HG02885 (cell line): Measurements from ENCODE around the gene FRK.

Experiments used
- ATAC-seq: cut with Tn5 transposase; IDR thresholded peaks from one replicate; pipeline ENCODE4 v1.9.1; 2021; ENCODE audit warnings: mild to moderate bottlenecking; ENCODE audit not compliant: unreplicated experiment, poor library complexity

The FRK gene

DNA sequence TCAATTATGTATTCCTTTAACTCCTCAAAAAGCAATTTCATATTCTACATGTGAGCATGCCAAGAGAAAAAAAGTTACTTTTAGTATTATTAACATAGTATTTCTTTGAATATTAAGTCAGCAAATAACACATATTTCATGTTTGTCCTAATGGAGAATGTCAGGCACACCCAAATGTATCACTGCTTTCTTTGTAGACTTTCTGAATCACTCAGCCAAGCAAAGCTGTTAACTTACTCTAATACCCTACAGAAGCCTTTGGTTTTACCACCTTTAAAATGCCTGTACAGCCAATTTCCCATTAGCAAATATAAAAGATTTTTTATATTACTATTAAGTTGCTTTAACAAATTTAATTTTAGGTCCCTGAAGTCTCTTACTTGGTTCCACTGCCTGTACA is 23.8 kb downstream of the FRK start:
- ATAC-seq = no peak

DNA sequence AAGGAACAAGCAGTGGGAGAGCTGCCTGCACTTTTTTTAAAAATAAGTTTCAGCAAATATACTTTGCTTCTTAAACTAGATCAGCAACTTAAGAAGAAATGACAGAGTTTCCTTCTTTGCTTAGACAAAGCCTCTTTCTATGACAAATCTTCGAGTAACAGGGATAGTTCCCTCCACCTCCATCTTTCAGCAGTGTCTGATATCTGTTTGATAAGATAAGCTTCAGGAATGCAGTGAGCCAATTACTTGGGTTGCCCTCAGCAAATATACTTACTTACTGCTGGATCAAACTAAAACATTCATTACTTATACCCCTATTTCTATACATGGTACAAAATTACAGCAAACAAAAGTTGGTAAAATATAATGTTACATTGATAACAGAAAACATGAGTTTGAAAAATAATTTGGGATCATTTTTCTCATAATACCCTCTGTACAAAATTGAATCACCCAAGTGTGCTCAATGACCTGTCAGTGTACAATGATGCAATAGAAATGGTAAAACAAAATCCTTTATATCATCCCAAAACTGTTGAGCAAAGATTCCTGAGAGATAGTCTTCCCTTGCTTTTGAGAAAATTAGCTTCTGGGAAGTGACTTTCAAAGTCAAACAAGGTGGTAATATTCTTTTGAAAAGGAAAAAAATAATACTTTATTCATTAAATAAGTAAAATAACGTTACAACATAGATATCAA is 24.5 kb downstream of the FRK start:
- no peak for ATAC-seq

DNA sequence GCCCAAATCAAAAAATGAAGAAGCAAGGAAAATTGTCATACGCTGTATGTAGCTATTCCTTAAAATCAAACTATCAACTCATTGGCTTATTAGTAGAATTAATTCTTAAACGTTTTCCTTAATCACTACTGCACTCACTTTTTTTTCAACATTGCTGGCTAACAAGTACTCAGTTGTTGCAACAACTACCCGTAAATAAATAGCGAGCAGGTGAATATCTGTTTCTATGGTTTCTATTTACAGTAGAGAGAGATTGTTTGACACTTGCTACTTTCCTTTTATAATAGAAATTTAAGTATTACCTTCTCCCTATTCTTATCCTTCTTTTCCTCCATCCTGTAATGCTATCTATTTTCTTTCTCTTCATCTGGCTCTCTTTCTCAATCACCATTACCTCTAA is 25.1 kb downstream of the FRK start:
- no peak for ATAC-seq

DNA sequence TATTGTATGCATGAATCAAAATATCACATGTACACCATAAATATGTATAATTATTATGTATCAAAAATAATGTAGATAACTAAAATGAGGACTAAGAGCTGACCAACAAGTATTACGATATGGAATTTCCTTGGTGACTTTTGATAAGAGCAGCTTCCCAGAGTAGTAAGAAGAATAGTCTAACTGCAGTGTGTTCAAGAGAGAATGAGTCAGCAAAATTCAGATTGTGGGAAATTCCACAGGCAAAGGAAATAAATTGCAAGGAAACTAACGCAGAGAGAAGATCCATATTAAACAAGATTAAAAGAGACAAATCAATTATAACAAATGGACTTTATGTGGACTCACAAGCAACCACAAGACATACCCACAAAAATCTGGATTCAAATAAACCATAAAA is 26.4 kb downstream of the FRK start:
- ATAC-seq = no peak

DNA sequence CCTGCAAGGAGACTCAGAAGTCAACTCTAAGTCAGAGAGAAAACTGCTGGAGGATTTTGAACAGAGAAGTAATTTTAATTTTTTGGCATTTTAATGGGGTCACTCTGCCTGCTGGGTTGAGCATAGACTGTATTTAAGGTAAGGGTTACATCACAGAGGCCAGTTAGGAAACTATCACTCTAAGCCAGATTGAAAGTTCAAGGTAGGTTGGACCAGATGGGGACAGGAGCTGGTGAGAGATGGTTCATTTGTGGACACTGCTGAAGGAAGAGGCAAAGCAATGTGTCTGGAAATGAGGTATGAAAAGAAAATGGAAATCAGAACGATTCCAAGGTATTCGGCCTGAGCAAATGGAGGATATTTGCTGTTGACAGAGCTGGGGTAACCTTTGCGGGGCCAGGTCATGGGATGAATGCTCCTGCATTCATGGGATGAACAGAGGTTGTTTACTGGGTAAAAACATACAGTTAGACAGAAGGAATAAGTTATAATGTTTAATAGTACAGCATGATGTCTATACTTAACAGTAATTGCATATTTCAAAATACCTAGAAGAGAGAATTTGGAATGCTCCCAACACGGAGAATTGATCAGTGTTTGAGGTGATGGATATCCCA is 26.9 kb downstream of the FRK start:
- no peak for ATAC-seq

DNA sequence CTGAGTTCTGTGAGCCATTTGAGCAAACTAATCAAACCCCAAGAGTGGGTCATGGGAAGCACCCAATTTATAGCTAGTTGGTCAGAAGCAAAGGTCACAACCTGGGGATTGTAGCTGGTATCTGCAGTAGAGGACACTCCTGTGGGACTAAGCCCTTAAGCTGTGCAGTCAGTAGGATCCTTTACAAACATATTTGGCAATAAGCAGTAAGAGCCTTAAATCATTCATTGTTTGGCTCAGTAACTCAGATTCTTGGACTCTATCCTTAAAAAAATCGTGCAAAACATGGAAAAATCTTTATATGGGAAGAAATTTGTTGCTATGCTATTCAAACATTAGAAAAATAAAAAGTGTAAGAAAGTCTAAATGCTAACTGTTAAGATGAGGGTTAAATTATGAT is 29.9 kb downstream of the FRK start:
- no peak for ATAC-seq

DNA sequence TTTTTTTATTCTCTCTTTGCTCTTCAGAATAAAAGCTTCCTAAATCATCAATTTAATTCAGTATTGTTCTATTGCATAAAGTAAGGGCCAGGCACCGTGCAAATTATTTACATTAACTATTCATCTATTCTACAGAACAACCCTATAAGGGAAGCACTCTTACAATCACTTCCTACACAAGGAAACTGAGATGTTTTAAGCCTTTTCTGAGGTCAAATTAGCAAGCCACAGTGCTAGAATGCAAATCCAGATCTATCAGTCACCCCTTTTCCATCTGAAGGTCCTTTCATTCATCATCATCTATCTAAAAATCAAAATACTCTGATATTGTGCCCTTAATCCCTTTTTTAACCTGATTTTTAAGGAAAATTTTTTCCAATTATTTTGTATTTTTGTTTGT is 31.2 kb downstream of the FRK start:
- peak; percentile 62 for ATAC-seq

DNA sequence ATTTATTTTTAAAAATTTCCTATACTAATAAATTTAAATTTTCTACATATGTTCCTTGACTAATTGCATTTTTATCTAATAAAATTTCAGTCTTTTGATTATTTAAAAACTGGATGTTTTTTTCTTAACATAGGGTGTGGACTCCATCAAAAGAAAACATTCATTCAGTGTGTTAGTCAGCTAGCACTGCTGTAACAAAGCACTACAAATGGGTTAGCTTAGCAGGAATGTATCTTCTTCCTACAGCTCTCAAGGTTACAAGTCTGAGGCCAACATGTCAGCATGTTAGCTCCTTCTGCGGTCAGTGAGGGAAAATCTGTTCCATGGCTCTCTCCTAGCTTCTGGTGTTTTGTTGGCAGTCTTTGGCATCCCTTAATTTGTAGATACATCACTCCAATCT is 32.5 kb downstream of the FRK start:
- no peak for ATAC-seq

DNA sequence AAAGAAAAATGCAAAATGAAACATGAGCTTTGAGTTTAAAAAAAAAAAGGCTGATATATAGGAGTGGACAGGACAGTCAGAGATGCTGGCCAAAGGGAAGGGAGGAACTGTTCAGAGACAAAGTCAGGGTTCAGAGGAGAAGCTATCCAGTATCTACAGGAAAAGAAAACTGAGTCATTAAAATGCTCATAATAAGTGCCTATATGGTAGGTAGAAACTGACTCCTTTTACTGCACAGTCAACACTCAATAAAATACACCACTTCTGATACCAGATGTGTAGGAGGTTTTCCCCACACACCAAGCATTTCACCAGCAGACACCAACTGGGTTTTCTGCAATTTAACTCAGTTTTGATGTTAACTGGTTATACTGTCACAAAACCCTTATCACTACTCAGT is 32.9 kb downstream of the FRK start:
- ATAC-seq = peak; percentile 81

DNA sequence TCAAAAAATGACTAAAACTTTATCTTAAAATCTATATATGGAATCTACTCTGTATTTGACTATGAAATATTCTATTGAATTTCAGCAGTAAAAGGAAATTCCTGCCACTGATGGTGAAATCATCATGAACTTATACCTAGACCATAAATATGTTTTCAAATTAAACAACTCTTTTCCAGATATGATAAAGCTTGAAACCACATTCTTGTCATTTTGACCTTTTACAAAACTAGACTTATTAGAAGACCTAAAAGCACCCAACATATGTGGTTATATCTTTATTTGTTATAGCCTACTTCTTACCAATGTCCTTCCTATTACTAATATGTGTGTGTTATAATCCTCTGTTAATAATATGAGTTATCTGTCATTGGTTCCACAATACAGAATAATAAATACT is 35.3 kb downstream of the FRK start:
- ATAC-seq = no peak

DNA sequence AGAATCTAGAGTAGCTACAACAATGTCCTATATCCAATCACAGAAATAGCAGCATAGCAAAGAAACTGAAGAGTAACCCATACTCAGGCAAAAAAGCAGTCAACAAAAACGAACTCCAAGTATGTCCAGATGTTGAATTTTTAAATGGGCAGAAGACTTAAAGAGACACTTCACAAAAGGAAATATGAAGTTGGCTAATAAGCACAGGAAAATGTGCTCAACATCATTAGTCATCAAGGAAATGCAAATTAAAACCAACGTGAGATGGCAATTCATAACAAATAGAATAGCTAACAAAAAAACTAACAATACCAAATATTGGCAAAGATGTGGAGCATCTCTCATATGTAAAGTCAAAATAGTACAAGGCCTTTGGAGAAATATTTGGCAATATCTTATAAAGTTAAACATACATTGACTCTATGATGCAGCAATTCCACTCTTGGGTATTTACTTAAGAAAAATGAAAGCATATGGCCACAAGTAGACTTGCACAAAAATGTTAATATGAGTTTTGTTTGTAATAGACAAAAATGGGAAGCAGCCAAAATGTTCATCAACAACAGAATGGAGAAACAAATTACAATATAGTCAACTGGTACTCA is 37.7 kb downstream of the FRK start:
- no peak for ATAC-seq

DNA sequence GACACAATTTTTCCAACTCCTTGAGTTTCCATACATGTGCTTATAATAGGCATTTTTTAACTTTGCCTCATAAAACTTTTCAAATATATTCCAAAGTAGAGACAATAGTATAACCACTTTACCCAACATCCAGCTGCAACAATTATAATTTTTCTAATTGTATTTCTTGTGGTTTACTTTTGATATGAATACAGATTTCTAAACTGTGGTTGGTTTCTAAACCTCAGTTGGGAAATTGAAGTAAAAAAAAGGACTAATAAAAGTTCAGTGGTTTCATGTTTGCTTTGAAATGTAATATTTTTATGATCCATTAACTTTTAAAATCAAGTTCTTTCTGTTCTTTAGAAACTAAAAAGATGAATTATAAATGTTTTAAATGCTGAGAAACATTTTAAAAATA is 40.0 kb downstream of the FRK start:
- no peak for ATAC-seq

DNA sequence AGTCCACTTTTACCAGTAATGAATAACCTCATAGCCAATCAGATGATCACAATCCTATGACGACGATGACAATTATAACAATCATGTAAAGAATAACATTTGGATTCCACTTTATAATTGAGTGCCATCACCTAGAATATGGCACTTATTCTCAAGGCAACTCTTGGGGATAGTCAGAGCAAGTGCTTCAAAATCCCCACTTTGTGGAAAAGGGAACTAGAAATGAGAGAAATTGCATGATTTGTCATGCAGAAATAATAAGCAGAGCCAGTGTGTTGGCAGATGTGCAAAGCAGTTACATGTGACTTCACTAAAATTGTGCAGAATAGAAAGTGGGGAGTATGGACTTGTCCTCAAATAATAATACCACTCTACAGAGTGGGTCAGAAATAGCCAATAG is 41.3 kb downstream of the FRK start:
- ATAC-seq = peak; percentile 79

DNA sequence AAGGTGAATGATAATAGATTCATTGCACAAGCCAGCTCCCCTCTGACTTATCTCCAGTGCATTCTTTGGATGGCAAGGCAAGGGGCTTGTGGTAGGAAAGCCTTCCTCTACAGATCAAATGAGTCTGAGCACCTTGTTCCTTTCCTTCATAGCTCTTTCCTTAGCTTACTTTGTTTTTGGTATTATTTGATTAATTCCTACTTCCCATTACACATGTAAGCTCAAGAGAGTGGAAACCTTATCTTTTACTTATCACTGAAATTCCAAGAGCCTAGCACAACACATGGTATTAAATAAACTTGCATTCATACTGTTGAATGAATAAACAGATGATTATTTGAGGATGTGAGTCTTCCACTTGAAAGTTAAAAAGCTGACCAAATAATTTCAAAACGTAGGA is 41.7 kb downstream of the FRK start:
- peak; percentile 8 for ATAC-seq

DNA sequence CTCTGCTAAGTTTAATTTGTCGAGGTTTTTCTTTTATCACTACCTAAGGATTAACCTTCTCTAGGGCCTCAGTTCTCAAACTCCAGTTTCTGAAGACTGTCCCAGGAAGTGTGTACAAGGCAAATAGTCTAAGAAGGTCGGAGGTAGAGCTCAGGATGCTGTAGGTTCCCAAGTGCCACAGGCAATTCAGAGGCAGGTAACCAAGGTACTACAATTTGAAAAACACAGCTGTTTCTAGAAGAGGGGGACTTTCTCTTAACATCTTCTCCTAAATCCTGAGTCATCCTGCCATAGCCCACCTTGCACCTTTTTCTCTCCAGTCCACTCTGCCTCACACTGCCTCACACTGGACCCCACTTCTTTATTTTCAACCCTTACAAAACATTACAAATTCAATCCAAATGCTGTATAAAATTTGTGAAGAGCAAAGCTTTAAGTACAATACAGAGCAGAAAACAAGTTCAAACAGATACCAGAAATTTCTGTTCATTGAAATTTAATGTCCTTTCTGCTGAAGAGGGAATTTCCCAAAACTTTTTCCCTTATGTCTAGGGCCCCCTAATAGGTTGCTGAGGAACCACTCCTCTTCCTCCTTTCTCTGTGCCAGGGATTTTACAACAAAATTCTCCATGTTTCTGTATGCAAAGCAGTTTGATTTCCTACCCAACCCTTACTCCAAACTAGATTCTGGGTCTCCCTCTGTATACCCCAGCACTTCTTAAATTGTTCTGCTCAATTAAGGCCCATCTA is 43.0 kb downstream of the FRK start:
- ATAC-seq = peak; percentile 1

DNA sequence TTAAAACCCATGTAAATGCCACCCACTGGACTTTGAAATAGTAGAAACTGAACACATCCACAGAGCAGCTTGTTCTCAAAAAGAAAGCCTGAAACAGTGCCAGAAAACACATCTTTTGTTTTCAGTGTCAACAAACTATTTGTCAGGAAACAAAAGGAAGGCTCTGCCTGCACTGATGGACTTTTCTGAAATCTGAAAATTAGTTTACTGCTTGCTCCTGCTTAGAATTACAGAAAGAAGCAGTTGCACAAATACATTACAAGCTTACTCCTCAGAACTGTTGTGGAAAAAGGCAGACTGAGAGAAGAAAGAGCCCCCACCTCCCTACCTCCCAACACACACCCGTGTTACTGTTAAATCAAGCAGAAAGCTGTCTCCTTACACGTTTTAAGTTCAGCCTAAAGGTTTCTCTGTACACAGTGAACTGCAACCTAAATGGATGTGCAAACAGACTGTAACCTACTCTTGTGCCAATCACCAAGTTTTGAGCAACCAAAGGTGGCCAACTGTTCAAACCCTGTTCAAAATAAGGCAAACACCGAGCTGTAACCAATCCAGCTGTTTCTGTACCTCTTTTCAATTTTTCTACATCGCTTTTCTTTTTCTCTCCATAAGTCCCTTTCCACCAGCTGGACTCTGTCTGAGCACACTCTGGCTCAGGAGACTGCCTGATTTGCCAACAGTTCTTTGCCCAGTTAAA is 43.7 kb downstream of the FRK start:
- ATAC-seq = peak; percentile 34

DNA sequence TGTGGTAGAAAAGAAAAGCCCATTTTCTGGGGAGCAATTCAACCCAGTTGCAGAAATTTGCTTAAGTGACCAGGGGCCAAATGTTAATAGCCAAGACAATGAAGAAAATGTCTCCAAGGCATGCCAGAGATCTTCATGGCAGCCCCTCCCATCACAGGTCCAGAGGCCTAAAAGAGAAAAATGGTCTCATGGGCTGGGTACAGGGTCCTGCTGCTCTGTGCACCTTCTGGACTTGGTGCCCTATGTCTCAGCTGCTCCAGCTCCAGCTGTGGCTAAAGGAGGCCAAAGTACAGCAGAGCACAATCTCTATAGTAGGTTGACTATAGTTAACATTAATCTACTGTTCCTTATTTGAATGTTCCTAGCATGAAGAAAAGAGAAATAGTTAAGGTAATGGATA is 44.7 kb downstream of the FRK start:
- ATAC-seq = no peak

DNA sequence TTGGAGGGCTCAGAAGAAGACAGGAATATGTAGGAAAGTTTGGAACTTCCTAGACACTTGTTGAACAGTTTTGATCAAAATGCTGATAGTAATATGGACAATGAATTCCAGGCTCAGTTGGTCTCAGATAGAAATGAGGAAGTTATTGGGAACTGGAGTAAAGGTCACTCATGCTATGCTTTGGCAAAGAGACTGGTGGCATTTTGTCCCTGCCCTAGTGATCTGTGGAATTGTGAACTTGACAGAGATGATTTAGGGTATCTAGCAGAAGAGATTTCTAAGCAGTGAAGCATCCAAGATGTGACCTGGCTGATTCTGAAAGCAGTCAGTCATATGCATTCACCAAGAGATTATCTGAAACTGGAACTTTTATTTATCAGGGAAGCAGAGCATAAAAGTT is 45.1 kb downstream of the FRK start:
- ATAC-seq = no peak

DNA sequence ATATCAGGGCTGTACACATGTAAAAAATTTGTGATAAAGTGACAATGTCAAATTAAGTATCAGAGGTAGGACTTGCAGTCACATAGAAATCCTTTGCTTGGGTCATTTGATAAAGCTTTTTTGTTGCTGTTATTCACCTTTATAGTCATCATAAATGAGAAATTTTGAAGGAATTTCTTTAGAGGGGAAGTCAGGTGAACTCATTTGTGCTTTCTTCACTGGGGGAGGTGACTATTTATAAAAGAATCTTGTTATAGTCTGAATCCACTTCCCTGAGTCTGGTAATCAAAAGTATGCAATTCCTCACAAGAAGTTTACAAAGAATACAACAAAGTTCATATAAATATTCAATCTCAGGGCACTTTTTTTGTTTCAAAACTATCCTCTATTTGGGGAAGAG is 47.7 kb downstream of the FRK start:
- no peak for ATAC-seq

DNA sequence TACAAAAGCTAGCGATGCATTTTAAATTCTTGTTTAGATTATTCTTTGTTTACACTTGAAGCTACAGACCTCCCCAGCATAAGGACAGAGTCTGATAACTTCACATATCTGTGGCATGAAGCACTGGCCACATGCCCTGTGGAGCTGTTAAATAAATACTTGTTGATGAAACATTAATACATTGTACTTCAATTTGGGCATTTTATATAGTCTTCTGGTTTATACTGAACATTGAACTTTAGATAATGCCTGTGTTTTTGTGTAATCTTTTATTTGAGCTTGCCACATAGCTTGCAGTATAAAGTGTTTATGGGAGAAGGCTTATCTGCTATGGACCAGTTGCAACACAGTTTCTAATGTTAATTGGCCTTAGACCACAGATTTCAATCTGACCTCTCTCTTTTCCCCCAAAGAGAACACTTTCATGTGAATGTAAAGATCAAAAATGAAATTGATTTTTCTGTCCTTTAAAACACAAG is 48.2 kb downstream of the FRK start:
- ATAC-seq = no peak

DNA sequence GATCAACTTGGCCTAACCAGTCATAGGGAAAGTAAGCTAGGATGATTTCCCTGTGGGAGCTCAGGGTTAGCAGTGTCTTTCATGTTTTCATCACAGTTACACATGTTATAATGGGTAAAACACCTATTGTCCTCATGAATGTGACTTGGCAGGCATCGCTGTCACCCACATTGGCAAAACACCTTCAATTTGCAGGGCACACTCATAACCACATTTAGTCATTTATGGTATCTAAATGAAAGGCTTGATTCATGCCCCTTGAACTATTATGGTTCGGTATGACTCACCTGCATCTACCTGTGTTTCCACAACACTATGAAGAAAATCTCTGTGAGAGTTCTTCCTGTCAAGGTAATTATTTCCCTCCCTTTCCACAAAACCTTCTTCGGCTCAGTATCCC is 49.2 kb downstream of the FRK start:
- ATAC-seq = peak; percentile 53
